Tibial nerve (tissue), 4 donors: ENCODE data around the gene SERPINA4. TPM values are rescaled to one million over a fixed set of nuclear protein-coding genes. Genes with fewer than 3 reads are reported as not detected.

Experiments
- DNase-seq, 2 donors: peaks; one replicate each; pipeline ENCODE4 v3.0.0-alpha.2; 2019; ENCODE audit warnings: low spot score in 2 of 2
- H3K27ac ChIP-seq, 4 donors: fragments of 200-600 bp; sonication (generic) in 3 of 4; one replicate each; pipeline ENCODE4 v1.5.1; 2017 to 2019; ENCODE audit warnings: mild to moderate bottlenecking in 1 of 4
- H3K27me3 ChIP-seq, 2 donors: fragments of 200-600 bp; sonication (generic) in 1 of 2; one replicate each; pipeline versions ENCODE4 v1.5.1 to v1.6.0; 2017 to 2019
- H3K36me3 ChIP-seq, 3 donors: fragments of 200-600 bp; sonication (generic); one replicate each; pipeline ENCODE4 v1.5.1; 2018 to 2019
- H3K4me1 ChIP-seq, 4 donors: fragments of 200-600 bp; sonication (generic) in 3 of 4; one replicate each; pipeline ENCODE4 v1.5.1; 2017 to 2019
- H3K4me3 ChIP-seq, 4 donors: fragments of 200-600 bp; sonication (generic) in 3 of 4; one replicate each; pipeline ENCODE4 v1.5.1; 2017 to 2019; ENCODE audit warnings: mild to moderate bottlenecking in 1 of 4, moderate library complexity in 1 of 4
- H3K9me3 ChIP-seq, 4 donors: fragments of 200-600 bp; sonication (generic) in 3 of 4; one replicate each; pipeline ENCODE4 v1.5.1; 2017 to 2019
- CTCF ChIP-seq, 5 experiments: fragments of 200-600 bp in 3 of 5; fragments of 450-650 bp in 2 of 5; sonication (generic) in 3 of 5; IDR thresholded peaks; one replicate each; pipeline ENCODE4 v1.5.1; 2016 to 2019; ENCODE audit warnings: antibody characterized with exemption in 5 of 5, mild to moderate bottlenecking in 3 of 5, moderate library complexity in 2 of 5
- EP300 ChIP-seq, 2 donors: sonication (generic); formaldehyde crosslinking; IDR thresholded peaks; one replicate each; pipeline ENCODE4 v1.6.1; 2017; ENCODE audit warnings: antibody characterized with exemption in 2 of 2, mild to moderate bottlenecking in 1 of 2
- POLR2A ChIP-seq, 2 donors: fragments of 450-650 bp; IDR thresholded peaks; one replicate each; pipeline ENCODE4 v1.6.1; 2017; ENCODE audit warnings: antibody characterized with exemption in 2 of 2, mild to moderate bottlenecking in 2 of 2, moderate library complexity in 2 of 2
- WGBS, 2 donors: methylation state at CpG; one replicate each; pipeline ENCODE4 v1.1.5; 2018; 5-methylcytosine and 5-hydroxymethylcytosine counted together
- total RNA-seq, 4 donors: library from RNA; depleted of rRNA; stranded (reverse); fragments of >200 nt; gene quantifications; one replicate each; pipeline ENCODE4 v1.1.0, GENCODE V29; 2016

Gene SERPINA4
- total RNA-seq, 4 donors from 2014 or later = not detected

- Histone ChIP-seq H3K27ac (no peak overlapping the region), H3K9me3 (no peaks in the 10 kb centered on the region), H3K27me3 (no peaks in the 10 kb centered on the region), H3K4me1 (peaks cover 0 to 33% (median 14%) of the 10 kb centered on the region in 4 donors), H3K36me3 (no peaks in the 10 kb centered on the region), H3K4me3 (no peak overlapping the region)
- TF ChIP-seq CTCF (IDR thresholded peaks at IDR 0.05) = no peak
- TF ChIP-seq EP300 (IDR thresholded peaks at IDR 0.05) = no peak
- TF ChIP-seq POLR2A (IDR thresholded peaks at IDR 0.05) = no peak
- DNase-seq = no peak
- WGBS, 2 donors = 81 to 85% methylated on average over 6 of the region's 6 CpGs
Measured at GRCh38 chr14:94578712-94579111, 17.5 kb downstream of the SERPINA4 start.

GRCh38 chr14:94581127-94581999 is 20.1 kb downstream of the SERPINA4 start, which contains the start of gene SERPINA5:
SERPINA5 (plus strand) TSS chr14:94581426; CDS start chr14:94587363, 5,937 bp downstream.
- Histone ChIP-seq H3K4me1 (peaks cover 0 to 40% (median 14%) of the 10 kb centered on the region in 4 donors), H3K4me3 (peak within 1 kb of the TSS in 1 of 4 donors; percentile 21), H3K9me3 (no peaks in the 10 kb centered on the region), H3K36me3 (no peaks in the 10 kb centered on the region), H3K27me3 (no peaks in the 10 kb centered on the region), H3K27ac (peak within 1 kb of the TSS in 3 of 4 donors; percentile 24 to 72 (median 66))
- WGBS, 2 donors = 26 to 28% methylated on average over 18 of the region's 18 CpGs
- peak; percentile 46 to 52 for DNase-seq
- no peak for TF ChIP-seq POLR2A (IDR thresholded peaks at IDR 0.05)
- no peak for TF ChIP-seq CTCF (IDR thresholded peaks at IDR 0.05)
- TF ChIP-seq EP300 (IDR thresholded peaks at IDR 0.05) = no peak

GRCh38 chr14:94582199-94582750 is 21.0 kb downstream of the SERPINA4 start:
- 71 to 80% methylated on average over 7 of the region's 7 CpGs for WGBS, 2 donors
- H3K9me3 ChIP-seq = no peaks in the 10 kb centered on the region
- H3K27me3 ChIP-seq = no peaks in the 10 kb centered on the region
- peaks cover 0 to 40% (median 14%) of the 10 kb centered on the region in 4 donors for H3K4me1 ChIP-seq
- no peaks in the 10 kb centered on the region for H3K36me3 ChIP-seq
- H3K27ac ChIP-seq = peak overlapping the region in 2 of 4 donors; percentile 66 to 72
- DNase-seq = no peak
- H3K4me3 ChIP-seq = no peak overlapping the region
- TF ChIP-seq CTCF (IDR thresholded peaks at IDR 0.05) (no peak), EP300 (IDR thresholded peaks at IDR 0.05) (no peak), POLR2A (IDR thresholded peaks at IDR 0.05) (no peak)

GRCh38 chr14:94582851-94583250 is 21.6 kb downstream of the SERPINA4 start:
- Histone ChIP-seq H3K27ac (no peak overlapping the region), H3K4me3 (no peak overlapping the region), H3K27me3 (no peaks in the 10 kb centered on the region), H3K9me3 (no peaks in the 10 kb centered on the region), H3K36me3 (no peaks in the 10 kb centered on the region), H3K4me1 (peaks cover 0 to 40% (median 14%) of the 10 kb centered on the region in 4 donors)
- TF ChIP-seq CTCF (IDR thresholded peaks at IDR 0.05) (no peak), EP300 (IDR thresholded peaks at IDR 0.05) (no peak), POLR2A (IDR thresholded peaks at IDR 0.05) (no peak)
- DNase-seq = no peak
- WGBS, 2 donors = 94 to 95% methylated on average over 3 of the region's 3 CpGs

GRCh38 chr14:94583557-94583956 is 22.3 kb downstream of the SERPINA4 start:
- peaks cover 0 to 40% (median 14%) of the 10 kb centered on the region in 4 donors for H3K4me1 ChIP-seq
- no peak for TF ChIP-seq POLR2A (IDR thresholded peaks at IDR 0.05)
- TF ChIP-seq CTCF (IDR thresholded peaks at IDR 0.05) = no peak
- TF ChIP-seq EP300 (IDR thresholded peaks at IDR 0.05) = no peak
- H3K27me3 ChIP-seq = no peaks in the 10 kb centered on the region
- no peak for DNase-seq
- no peak overlapping the region for H3K27ac ChIP-seq
- H3K9me3 ChIP-seq = no peaks in the 10 kb centered on the region
- H3K4me3 ChIP-seq = no peak overlapping the region
- WGBS, 2 donors = 91 to 92% methylated on average over 4 of the region's 4 CpGs
- no peaks in the 10 kb centered on the region for H3K36me3 ChIP-seq
